Activated CD8-positive, alpha-beta memory T cell treated with anti-CD3 and anti-CD28 coated beads, Interleukin-2, amount 50 U/mL, for 4 hours (primary cell): ENCODE measurements around the gene ABCA1.
"Not testable (repeated sequence)": the region's sequence is repeated elsewhere in the genome, so short reads cannot be mapped to it uniquely, and the experiment has no call there.

Experiments
- DNase-seq: peaks from one replicate; pipeline ENCODE4 v3.0.0-alpha.2; 2020

ABCA1 gene

DNA sequence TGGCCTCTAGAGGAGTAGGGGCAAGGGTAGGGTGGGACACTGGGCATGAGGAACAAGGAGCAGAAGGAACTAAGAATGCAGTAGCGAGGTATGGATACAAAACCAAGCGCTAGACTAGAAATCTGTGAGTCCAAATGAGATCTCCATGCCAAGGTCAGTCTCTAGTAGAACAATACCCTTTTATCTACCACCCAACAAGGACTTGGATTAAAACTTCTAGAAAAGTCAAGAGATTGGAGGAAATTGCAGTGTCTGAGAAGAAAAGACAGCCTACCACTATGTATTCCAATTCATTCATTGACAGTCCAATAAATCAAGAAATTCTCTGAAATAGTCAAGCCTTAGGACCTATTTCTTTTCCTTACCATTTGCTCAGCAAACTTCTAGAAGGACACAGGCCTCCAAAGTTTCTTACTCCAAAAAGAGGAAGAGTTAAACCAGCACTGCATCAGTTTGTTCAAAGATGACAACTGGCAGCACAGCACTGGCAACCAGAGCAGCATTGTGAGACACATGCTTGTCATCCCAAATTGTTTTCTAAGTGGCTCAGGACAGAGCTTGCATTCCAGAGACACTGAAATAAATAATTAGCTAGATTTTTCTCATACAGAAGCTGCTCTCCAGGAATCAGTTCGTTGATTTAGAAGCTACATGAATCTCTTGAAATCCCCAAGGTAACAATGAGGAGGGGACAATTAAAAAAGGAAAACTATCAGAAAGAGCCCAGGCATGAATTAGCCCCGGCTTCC lies 22.6 kb downstream of the ABCA1 start:
- DNase-seq, result no peak

DNA sequence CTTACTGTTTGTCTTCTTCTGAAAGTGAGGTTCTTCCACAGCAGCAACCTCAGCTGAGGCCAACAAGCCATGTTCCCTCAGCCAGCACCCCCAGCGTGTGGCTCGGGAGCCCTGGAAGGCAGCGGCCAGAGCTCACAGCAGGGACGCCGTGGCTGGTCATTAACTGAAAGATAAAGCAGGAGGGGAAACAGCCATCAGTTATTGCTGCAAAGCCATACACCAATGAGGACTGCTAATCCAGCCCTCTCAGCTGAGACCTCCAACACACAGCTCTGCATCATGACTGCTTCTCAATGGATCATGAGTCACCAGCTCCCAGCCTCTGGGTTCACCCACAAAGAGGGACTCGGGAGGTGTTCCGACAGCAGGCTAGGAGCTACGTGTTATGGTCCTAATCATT lies 24.3 kb downstream of the ABCA1 start:
- no peak for DNase-seq

DNA sequence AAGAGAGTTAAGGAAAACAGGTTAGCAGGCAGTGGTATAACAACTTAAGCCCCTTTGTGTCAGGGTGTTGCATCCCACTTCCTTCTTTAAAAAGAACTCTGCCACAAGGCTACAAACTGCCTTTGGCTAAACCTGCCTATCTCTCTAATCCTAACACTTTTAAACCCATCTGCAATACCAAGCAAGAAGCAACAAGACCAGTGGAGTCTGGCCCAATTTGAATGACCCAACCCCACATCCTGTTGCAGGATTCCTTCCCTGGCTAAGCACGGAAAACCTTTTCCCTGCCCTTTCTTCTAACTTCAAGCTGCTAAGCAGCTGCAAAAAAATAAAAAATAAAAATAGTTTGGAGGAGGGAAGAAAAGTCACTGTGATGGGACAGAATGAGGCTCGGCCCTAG lies 27.1 kb downstream of the ABCA1 start:
- DNase-seq, result no peak

DNA sequence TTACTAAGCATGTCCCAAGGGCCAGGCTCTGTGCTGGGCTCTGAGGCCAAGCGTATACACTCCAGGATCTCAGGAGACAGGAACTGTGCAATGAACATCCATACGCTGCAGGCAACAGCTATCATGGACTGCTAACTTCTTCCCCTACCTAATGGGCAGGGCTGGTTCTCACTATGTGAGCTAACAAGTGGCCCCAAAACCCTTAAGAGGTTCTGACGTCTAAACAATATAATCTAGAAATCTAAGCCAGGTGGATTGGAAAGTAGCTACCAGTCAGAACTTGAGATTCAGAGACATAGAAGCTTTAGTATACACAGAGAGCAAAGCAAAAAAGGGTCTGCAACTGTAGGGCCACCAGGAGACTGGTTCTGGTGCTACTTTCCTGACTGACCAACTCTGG lies 27.6 kb downstream of the ABCA1 start:
- DNase-seq, result no peak

DNA sequence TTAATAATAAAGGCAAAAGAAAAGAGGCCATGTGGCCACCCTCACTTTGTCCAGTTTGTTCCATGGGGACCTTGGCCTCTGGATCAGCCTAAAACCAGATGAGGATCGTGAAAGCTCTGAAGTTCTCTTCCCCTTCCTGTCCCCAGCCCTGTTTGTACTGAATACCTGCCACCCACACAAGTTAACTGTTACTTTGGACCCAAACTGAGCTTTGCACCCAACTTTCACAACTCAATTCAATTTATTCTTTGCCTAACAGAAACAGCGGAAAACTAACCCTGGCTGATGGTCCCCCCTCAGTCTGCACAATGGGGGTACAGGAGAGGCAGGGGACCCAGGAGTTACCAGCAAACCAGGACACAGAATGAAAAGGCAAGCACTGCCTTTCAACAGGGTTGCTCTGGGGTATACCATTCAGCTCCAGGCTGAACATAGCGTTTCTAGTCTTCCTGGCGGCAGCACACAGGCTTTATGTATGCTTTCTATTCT lies 28.2 kb downstream of the ABCA1 start:
- DNase-seq, result no peak

DNA sequence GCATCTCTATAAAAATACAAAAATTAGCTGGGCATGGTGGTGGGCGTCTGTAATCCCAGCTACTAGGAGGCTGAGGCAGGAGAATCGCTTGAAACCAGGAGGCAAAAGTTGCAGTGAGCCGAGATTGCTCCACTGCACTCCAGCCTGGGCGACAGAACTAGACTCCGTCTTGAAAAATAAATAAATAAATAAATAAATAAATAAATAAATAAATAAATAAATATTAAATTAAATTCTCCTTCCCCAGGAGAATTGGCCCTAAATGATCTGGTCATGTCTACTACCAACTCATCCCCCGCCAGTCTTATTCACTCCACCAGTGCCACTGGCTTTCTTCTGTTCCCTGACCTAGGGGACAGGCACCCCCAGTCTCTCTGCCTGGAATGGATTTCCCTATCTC lies 29.6 kb downstream of the ABCA1 start:
- not testable (repeated sequence) for DNase-seq

DNA sequence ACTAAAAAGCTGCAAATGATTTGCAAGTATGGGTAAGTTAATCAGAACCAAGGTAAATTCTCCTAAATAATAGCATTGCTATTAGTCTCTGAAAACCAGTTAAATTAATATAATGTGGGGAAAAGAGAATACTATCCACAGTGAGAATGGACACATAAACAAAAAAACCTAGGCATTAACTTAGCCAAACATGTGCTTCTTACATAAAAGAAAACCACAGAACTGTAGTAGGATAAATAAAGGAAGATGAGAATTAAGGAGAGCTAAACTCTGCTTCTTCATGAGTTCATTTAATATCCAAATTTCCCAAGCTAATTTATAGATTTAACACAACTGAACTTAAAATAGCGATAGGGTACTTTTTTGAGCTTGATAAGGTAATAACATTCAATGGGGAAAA lies 31.8 kb downstream of the ABCA1 start:
- DNase-seq, result no peak

DNA sequence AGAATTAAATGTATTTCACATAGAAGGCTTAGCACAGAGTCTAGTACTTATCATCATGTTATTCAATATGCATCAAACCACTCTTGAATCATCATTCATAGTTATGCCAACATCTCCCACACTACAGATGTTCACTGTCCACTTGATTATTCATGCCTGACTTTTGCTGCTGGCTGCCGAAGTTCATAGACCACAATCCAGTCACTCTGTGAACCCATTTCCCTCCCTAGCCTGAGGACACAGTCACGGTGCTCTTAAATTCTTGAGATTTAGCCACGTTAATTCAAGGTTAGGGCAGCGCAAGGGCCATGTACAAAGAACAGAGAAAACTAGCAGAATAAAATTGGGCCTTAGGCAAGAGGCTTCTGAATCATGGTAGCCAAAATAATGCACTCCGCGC lies 32.4 kb downstream of the ABCA1 start:
- DNase-seq, result no peak

DNA sequence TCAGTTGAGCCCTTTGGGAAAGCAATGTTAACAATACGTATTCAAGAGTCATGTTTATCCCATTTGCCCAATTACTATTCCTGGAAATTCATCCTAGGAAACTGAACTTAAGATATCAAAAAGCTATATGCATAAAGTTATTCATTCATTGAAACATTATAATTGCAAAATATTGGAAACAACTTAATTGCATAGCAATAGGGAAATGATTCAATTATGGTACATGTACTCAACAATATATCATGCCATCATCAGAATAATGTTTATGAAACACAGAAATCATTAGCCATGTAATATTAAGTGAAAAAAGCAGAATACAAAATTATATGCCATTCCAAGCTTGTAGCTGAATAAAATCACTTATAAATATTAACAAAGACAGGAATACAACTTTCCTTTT lies 35.3 kb downstream of the ABCA1 start:
- no peak for DNase-seq

DNA sequence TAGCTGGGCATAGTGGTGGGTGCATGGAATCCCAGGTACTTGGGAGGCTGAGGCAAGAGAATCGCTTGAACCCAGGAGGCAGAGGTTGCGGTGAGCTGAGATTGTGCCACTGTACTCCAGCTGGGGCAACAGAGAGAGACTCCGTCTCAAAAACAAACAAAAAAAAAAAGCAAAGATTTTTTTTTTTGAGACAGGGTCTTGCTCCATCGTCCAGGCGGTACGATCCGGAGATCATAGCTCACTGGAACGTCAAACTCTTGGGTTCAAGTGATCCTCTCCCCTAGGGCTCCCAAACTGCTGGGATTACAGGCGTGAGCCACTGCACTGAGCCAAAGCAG lies 37.6 kb downstream of the ABCA1 start:
- no peak for DNase-seq

DNA sequence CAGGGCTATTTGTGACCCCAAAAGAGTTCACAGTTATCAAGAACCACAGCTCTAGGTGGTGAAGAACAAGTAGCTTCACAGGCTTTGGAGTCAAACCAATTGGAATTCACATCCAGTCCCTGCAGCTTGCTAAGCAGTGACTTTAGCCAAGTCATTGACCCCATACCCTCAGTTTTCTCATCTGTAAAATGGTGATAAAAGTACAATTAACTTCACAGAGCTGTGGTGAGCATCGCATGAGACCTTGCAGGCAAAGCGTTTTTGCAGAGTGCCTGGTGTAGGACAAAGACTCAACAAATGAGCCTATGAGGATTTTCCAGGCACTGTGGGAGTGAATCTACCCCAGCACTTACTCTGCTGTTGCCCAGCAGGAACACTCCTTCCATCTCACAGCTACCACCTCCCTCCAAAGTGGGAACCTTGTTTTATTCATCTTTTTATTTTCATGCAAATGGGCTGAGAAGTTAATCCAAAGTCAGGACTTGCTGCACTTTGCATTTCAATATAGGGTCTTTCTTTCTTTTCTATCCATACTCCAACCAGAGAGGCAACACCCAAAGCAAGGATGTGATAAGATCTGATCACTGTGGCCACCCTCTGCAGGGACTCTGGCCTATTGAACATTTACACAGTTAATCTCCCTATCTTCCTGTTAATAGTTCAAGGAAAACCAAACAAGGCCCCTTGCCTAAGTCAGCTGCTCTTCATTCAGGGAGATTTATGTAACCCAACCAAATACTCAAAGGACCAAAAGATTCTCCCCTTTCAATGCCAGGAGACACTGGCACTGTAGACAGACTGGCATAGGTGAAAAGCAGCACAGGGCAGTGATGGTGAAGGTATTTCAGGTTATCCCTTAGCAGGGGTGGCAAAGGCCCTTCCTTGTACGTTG lies 41.9 kb downstream of the ABCA1 start:
- no peak for DNase-seq

DNA sequence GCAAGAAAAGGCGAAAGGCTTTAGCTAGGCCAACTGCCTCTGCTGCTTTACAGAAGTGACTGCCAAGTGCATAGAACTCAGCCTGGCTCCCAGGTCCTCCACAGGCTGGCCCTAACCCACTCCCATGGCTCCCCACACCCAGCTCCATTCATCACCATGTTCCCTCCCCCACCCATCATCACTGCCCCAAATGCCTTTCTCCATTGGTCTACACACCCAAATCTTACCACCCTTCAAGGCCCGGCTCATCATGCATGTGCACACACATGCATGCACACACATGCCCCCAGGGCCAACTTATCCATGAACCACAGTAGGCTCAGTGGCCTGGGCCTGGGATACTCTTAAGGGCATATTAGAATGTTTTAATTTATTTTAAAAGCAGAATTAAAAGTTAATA lies 44.8 kb downstream of the ABCA1 start:
- DNase-seq, result no peak

DNA sequence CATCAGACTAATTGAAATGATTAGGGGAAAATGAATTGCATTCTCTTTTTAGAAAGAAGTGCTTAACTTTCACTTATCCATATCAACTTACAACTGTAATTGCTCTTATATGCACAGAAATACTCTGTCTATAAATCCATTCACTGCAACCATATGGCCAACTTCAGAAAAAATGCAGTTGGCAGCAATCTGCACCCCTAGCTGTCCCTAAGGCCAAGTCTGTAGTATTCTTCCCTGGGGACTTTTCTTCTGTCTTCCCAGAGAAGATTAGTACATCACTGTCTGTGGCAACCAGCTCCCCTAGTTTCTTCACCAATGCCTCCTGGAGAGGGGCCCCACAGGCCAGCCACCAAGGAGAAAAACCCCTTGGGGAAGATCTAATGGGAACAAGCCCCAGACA lies 45.4 kb downstream of the ABCA1 start:
- no peak for DNase-seq

DNA sequence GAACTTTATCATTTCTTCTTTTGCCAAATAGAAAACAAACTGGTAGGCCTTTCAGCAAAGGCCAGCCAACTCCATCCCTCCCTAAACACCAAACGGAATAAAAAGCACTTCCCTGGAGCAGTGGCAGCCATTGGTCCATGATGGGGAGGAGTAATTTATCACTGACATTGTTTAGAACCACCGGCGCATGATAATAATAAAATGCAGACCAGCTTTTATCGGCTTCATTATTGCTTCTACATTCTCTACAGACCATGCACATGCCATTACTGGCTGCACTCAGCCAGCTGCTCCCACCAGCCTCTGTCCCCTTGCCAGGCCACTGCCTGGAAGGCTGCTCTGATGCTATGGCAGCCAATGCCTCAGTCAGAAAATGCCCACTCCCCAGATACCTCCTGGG lies 45.9 kb downstream of the ABCA1 start:
- no peak for DNase-seq

DNA sequence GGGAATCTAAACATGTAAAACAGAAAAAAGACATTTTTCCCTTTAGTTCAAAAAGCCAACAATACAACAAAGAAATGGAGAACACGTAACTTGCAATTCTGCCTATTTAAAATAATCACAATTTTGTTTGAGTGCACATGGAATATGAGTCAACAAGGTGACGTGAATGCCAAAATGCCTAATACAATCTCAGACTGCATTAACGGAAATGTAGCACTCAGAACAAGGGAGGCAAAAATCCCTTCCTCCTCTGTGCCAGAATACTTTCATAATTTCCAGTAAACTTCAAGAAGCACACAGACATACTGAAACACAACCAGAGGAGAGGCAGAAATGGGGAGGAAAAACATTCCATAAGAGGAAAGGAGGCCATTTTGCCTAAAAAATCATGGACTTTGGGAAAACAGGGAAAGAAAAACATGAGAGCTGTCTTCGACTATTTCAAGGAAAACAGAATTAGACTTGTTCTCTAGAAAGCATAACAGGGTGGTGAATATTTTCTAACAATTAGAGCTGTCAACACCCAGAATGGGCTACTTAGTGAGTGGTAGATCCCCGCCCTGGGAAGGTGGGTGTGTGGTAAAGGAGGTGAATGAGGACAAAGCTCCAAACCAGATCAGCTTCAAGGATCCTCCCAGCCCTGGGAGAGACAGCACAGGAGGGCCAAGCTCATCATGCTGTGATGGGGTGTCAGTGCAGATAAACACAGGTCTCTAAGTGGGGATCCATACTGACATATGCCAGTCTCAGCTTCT lies 48.2 kb downstream of the ABCA1 start:
- DNase-seq, result no peak

DNA sequence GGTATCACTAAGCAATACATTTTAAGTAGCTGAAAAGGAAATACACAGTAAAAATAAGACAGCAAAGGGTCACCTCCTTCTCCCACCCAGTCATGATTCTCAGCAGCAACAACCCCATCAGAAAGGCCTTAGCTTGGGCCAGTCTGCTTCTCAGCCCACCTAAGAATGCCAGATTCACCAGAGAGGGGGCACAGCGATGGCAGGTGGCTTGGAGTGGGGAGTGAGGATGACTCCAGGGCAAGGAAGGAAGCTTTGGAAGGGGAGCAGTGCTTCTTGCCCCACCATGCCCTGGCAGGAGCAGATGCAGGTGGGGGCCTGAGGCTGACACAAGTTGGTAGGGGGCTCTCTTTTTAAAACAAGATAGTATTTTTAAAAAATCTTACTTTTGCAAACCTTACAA lies 51.4 kb downstream of the ABCA1 start:
- DNase-seq, result no peak

DNA sequence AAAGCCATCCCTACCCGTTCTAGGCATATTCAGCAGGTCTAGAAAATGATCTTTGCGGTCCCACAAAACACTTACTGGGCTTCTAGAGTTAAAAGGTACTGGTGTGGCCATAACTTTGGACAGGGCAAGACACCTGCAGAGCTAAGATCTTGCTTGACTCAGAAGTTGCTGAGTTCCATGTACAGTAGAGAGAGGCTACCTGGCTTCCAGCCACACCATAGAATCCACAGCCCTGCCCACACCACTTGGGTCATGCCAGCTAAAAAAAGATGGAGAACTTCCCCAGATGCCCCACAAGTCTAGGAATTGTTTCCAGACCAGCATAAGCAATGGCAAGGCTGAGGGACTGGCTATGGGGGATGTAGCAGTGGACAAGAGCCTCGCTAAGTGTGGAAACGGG lies 52.1 kb downstream of the ABCA1 start:
- no peak for DNase-seq

DNA sequence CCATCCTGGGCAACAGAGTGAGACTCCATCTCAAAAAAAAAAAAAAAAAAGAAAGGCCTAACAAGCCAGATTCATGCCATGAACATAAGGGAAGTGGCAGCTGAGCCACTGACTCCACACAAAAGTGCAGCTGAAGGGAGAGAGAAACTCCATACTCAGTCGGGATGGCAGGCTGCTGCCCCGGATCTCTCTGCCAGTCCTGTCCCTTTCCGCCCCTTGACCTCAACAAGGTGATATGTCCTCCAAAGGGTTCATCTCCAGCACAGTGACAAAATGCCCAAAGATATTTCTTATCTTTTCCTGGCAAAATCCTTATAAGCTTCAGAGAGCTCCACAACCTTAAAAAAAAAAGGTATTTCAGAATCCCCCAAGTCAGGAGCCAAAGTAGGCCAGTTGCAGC lies 52.6 kb downstream of the ABCA1 start:
- DNase-seq, result no peak

DNA sequence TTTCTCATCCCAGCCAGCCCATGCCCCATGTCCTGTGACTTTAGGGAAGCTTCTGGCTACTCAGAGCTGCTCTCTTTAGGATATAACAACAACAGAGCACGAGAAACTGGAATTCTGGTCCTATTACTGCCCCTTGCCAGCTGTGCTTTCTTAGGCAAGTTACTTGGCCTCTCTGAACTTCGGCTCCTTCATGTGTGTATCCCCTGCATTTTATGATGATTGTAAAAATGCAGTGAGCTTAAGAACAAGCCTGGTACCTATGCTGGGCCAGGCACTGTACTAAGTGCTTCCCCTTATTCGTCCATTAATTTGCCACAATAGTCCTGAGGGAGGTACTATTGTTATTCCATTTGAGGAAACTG lies 54.5 kb downstream of the ABCA1 start:
- DNase-seq, result no peak

DNA sequence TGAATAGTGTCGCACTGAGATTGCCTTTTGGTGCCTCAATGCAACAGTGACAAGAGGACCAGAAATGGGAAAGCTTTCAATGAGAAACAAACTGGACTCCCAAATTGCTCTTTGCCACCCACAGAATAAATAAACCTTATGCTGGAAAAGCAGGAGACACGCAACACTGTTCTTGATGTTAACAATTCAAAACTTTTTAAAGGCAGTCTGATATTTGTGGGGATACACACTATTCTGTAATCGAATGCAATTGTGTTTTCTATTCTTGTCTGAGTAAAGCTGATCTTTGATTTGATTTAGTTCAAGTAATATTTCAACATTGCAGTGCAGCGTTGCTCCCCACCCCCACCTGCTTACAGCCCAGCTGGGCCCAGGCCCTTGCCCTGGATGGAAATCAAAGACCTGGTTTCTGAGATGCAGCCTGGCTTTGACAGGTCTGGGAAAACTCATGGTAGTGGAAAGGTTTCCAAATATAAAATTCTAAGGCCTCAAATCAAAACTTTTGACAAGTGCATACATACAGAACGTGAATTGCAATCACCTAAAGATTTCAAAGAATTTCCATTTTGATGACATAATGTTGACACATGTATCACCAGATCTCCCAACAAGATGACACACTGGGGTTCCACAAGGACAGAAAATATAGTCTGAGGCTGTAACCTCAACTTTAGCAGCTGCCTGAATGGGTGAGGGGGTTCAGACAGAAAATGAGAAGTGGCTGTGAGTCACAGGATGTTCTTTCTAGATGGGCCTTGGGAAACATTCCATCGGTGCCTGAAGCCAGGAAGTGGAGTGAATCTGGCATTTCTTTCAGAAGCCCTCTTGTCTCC lies 55.1 kb downstream of the ABCA1 start:
- DNase-seq, result no peak

DNA sequence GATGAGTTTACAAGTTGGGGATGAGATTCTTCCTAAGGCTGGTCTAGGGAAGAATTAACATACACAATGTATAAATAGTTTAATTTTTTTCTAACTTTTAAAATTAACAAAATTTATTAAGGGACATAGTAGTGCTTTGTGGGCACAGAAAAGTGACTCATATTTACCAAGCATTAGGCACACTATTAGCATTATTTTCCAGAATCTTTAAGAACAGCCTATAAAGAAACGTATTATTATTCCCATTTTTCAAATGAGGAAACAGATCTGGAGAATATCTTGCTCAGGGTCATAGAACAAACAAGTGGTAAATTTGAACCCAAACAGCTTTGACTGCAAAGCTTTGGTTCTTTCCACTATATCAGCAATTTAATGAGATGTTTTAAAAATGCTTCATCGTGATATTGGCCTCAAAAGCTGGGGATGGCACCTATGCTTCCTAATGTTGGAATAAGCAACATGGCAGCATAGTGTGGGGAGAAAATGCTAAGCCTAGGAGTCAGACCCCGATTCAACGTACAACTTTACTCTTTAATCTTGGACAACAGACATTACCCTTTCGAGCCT lies 55.9 kb downstream of the ABCA1 start:
- DNase-seq, result no peak

DNA sequence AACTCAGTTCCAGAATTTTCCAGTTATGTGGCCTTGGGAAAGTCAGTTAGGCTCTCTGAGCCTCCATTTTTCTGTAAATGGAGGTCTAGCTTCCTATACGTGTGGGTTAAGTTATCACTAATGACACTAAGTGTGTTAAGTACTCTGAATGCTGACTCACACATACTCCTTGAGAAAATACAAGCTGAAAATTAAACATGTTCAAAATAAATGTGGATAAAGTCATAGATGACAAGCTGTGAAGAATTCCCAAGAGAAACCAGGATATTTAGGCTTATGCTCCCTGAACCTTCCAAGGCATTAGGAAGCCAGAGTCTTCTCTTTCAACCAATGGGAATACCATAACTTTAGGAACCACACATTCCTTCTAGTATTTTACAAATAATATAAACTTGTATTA lies 58.1 kb downstream of the ABCA1 start:
- no peak for DNase-seq
